Sigmoid colon (tissue), 4 donors: ENCODE results near the gene SORCS2.

Experiments used
- EP300 ChIP-seq, 4 donors: sonication (generic); formaldehyde crosslinking; IDR thresholded peaks; one replicate each; pipeline ENCODE4 v1.6.1; 2017; ENCODE audit warnings: antibody characterized with exemption in 4 of 4
- POLR2A ChIP-seq, 2 donors: fragments of 450-650 bp; IDR thresholded peaks; one replicate each; pipeline ENCODE4 v1.6.1; 2016; ENCODE audit warnings: antibody characterized with exemption in 2 of 2, mild to moderate bottlenecking in 2 of 2, moderate library complexity in 2 of 2
- POLR2AphosphoS5 ChIP-seq, 4 donors: sonication (generic); formaldehyde crosslinking; IDR thresholded peaks; one replicate each; pipeline ENCODE4 v1.6.1; 2017; ENCODE audit warnings: antibody characterized with exemption in 4 of 4
- TF ChIP-seq, protein P1 (sequence below), 4 experiments: fragments of 450-650 bp in 3 of 4; fragments of 200-600 bp in 1 of 4; IDR thresholded peaks; one replicate each; pipeline ENCODE4 v1.5.1; 2016 to 2019; ENCODE audit warnings: antibody characterized with exemption in 4 of 4, mild to moderate bottlenecking in 3 of 4, moderate library complexity in 2 of 4

DNA sequence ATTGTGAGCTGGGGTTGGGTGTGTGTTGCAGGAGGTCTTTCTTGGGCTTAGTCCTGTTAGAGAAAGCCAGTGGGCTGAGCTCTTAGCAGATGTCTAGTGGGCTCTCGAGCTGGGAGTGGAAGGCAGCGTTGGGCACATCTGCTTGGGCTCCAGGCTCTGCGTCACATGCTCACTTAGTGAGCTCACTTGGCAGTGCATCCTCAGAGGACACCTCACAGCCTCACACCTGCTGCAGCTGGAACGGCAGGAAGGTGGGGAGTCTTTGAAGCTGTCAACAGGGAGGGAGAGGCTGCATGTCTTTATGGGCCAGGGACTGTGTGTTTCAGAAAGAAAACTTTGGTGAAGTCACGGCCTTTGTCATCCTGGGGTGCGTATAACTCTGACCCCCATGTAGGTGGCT is 160.1 kb downstream of the SORCS2 start:
- TF ChIP-seq, protein P1, sequence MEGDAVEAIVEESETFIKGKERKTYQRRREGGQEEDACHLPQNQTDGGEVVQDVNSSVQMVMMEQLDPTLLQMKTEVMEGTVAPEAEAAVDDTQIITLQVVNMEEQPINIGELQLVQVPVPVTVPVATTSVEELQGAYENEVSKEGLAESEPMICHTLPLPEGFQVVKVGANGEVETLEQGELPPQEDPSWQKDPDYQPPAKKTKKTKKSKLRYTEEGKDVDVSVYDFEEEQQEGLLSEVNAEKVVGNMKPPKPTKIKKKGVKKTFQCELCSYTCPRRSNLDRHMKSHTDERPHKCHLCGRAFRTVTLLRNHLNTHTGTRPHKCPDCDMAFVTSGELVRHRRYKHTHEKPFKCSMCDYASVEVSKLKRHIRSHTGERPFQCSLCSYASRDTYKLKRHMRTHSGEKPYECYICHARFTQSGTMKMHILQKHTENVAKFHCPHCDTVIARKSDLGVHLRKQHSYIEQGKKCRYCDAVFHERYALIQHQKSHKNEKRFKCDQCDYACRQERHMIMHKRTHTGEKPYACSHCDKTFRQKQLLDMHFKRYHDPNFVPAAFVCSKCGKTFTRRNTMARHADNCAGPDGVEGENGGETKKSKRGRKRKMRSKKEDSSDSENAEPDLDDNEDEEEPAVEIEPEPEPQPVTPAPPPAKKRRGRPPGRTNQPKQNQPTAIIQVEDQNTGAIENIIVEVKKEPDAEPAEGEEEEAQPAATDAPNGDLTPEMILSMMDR (IDR thresholded peaks at IDR 0.05): no peak
- TF ChIP-seq POLR2AphosphoS5 (IDR thresholded peaks at IDR 0.05) (no peak), POLR2A (IDR thresholded peaks at IDR 0.05) (no peak), EP300 (IDR thresholded peaks at IDR 0.05) (no peak)
